ENCODE measurements around the gene MAGI2. TPM values are rescaled to one million over a fixed set of nuclear protein-coding genes. Genes with fewer than 3 reads are reported as not detected.

The MAGI2 gene
- total RNA-seq, 1 donor from 2014 or later = 5.8 TPM

GRCh38 chr7:77991656-77992055, 1461.8 kb downstream of the MAGI2 start:
- Mint-ChIP-seq H3K27me3 (ENCODE audit: low read depth) (no peaks in the 10 kb centered on the region), H3K4me1 (ENCODE audit: low read depth) (peaks cover 8% of the 10 kb centered on the region), H3K36me3 (ENCODE audit: low read depth) (peaks cover 4% of the 10 kb centered on the region), H3K9me3 (ENCODE audit: low read depth) (peaks cover 12% of the 10 kb centered on the region), H3K27ac (ENCODE audit: unreplicated experiment) (no peak overlapping the region), H3K4me3 (ENCODE audit: unreplicated experiment) (no peak overlapping the region)
- DNase-seq (ENCODE audit: low spot score) = no peak
- no peak for TF ChIP-seq CTCF (IDR thresholded peaks at IDR 0.05)

- DNase-seq (ENCODE audit: low spot score) = no peak
- no peak overlapping the region for H3K4me3 Mint-ChIP-seq (ENCODE audit: unreplicated experiment)
- H3K27ac Mint-ChIP-seq (ENCODE audit: unreplicated experiment) = no peak overlapping the region
- H3K9me3 Mint-ChIP-seq (ENCODE audit: low read depth) = peaks cover 12% of the 10 kb centered on the region
- peaks cover 4% of the 10 kb centered on the region for H3K36me3 Mint-ChIP-seq (ENCODE audit: low read depth)
- peak; percentile 30 for TF ChIP-seq CTCF (IDR thresholded peaks at IDR 0.05)
- H3K4me1 Mint-ChIP-seq (ENCODE audit: low read depth) = peaks cover 12% of the 10 kb centered on the region
- H3K27me3 Mint-ChIP-seq (ENCODE audit: low read depth) = no peaks in the 10 kb centered on the region
These were observed 1463.4 kb downstream of the MAGI2 start for GRCh38 chr7:77989981-77990566.

GRCh38 chr7:77985974-77986339, 1467.5 kb downstream of the MAGI2 start:
- Mint-ChIP-seq H3K9me3 (ENCODE audit: low read depth) (peaks cover 14% of the 10 kb centered on the region), H3K36me3 (ENCODE audit: low read depth) (peaks cover 4% of the 10 kb centered on the region), H3K27me3 (ENCODE audit: low read depth) (no peaks in the 10 kb centered on the region), H3K4me1 (ENCODE audit: low read depth) (peaks cover 12% of the 10 kb centered on the region), H3K4me3 (ENCODE audit: unreplicated experiment) (no peak overlapping the region), H3K27ac (ENCODE audit: unreplicated experiment) (no peak overlapping the region)
- DNase-seq (ENCODE audit: low spot score) = no peak
- no peak for TF ChIP-seq CTCF (IDR thresholded peaks at IDR 0.05)

- Mint-ChIP-seq H3K4me3 (ENCODE audit: unreplicated experiment) (no peak overlapping the region), H3K9me3 (ENCODE audit: low read depth) (peaks cover 14% of the 10 kb centered on the region), H3K27ac (ENCODE audit: unreplicated experiment) (no peak overlapping the region), H3K27me3 (ENCODE audit: low read depth) (no peaks in the 10 kb centered on the region), H3K36me3 (ENCODE audit: low read depth) (peaks cover 4% of the 10 kb centered on the region), H3K4me1 (ENCODE audit: low read depth) (peaks cover 12% of the 10 kb centered on the region)
- TF ChIP-seq CTCF (IDR thresholded peaks at IDR 0.05) = no peak
- DNase-seq (ENCODE audit: low spot score) = no peak
These were observed 1468.1 kb downstream of the MAGI2 start for GRCh38 chr7:77985232-77985973.

GRCh38 chr7:77983973-77984372, 1469.5 kb downstream of the MAGI2 start:
- H3K9me3 Mint-ChIP-seq (ENCODE audit: low read depth) = peaks cover 13% of the 10 kb centered on the region
- H3K27me3 Mint-ChIP-seq (ENCODE audit: low read depth) = no peaks in the 10 kb centered on the region
- H3K4me3 Mint-ChIP-seq (ENCODE audit: unreplicated experiment) = no peak overlapping the region
- H3K4me1 Mint-ChIP-seq (ENCODE audit: low read depth) = peaks cover 16% of the 10 kb centered on the region
- TF ChIP-seq CTCF (IDR thresholded peaks at IDR 0.05) = no peak
- H3K36me3 Mint-ChIP-seq (ENCODE audit: low read depth) = peaks cover 4% of the 10 kb centered on the region
- no peak overlapping the region for H3K27ac Mint-ChIP-seq (ENCODE audit: unreplicated experiment)
- DNase-seq (ENCODE audit: low spot score) = no peak

All from chondrocyte (in vitro differentiated cells).